T47D (cell line): ENCODE results near the gene DDX24.

ENCODE experiments used
- DNase-seq, 2 experiments: peaks; one replicate each; pipeline versions ENCODE4 v3.0.0 to v3.0.0-alpha.2; 2011 to 2012; ENCODE audit warnings: low read depth in 1 of 2, low spot score in 1 of 2
- JUND ChIP-seq: IDR thresholded peaks from 2 replicates; pipeline ENCODE4 v1.6.1; 2012; ENCODE audit warnings: low read depth
- in situ Hi-C: cut with HindIII; loops from 2 replicates; pipeline ENCODE4 v1.10.0; 2016; ENCODE audit warnings: low sequenced_read_pairs, low pct_unique_long_range_greater_than_20kb

The DDX24 gene

GRCh38 chr14:94047581-94047980 lies 33.4 kb downstream of the DDX24 start:
- DNase-seq: no peak
- no peak for TF ChIP-seq JUND
- in situ Hi-C loops: no loop called here

- DNase-seq: no peak
- TF ChIP-seq JUND: no peak
- in situ Hi-C loops: no loop called here
Observed at GRCh38 chr14:94046696-94047250, 34.2 kb downstream of the DDX24 start.

- no peak for TF ChIP-seq JUND
- in situ Hi-C loops: no loop called here
- DNase-seq: no peak
Observed at GRCh38 chr14:94045563-94046345, 35.2 kb downstream of the DDX24 start.

GRCh38 chr14:94045101-94045500 lies 35.9 kb downstream of the DDX24 start:
- in situ Hi-C loops: no loop called here
- no peak for DNase-seq
- no peak for TF ChIP-seq JUND

- no peak for TF ChIP-seq JUND
- in situ Hi-C loops: no loop called here
- DNase-seq: no peak
Observed at GRCh38 chr14:94044476-94045091, 36.4 kb downstream of the DDX24 start.

- TF ChIP-seq JUND: no peak
- in situ Hi-C loops: no loop called here
- no peak for DNase-seq
Observed at GRCh38 chr14:94043756-94044475, 37.1 kb downstream of the DDX24 start.

GRCh38 chr14:94043111-94043755 lies 37.8 kb downstream of the DDX24 start:
- in situ Hi-C loops: no loop called here
- DNase-seq: no peak
- TF ChIP-seq JUND: no peak

- TF ChIP-seq JUND: no peak
- DNase-seq: no peak
- in situ Hi-C loops: no loop called here
Observed at GRCh38 chr14:94042433-94043091, 38.4 kb downstream of the DDX24 start.

- no peak for TF ChIP-seq JUND
- DNase-seq: no peak
- in situ Hi-C loops: no loop called here
Observed at GRCh38 chr14:94041551-94042346, 39.3 kb downstream of the DDX24 start.

- TF ChIP-seq JUND: no peak
- in situ Hi-C loops: no loop called here
- no peak for DNase-seq
Observed at GRCh38 chr14:94040796-94041195, 40.2 kb downstream of the DDX24 start.

- no peak for TF ChIP-seq JUND
- no peak for DNase-seq
- in situ Hi-C loops: no loop called here
Observed at GRCh38 chr14:94040247-94040646, 40.8 kb downstream of the DDX24 start.
